TTC549 (cell line): Measurements from ENCODE around the gene SLC22A1.
"Not testable (repeated sequence)": the region's sequence is repeated elsewhere in the genome, so short reads cannot be mapped to it uniquely, and the experiment has no call there.

Experiments used
- FAIRE-seq: peaks from 2 replicates; lab custom pipeline; 2012; peaks lifted over from hg19 to GRCh38; lab: Jason Lieb, UNC

The SLC22A1 gene

DNA sequence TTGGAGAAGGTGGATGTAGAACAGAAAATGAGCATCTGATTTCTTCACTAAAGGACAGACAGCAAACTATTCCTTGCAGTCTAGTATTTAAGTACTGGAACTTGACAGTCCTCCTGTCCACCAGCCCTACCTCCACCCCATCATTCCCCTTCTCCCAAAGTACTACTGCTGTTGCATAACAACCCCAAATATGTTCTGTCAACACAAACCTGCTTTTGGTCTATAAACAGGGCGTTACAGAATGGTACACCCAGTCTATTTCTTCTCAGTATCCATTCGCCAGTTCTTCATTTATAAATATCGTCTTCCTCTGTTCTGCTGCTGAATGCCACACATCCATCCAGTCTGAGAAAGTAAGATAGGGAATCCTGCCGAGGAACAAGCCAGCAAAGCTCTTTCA, 27.7 kb upstream of the SLC22A1 start:
- FAIRE-seq, result no peak

DNA sequence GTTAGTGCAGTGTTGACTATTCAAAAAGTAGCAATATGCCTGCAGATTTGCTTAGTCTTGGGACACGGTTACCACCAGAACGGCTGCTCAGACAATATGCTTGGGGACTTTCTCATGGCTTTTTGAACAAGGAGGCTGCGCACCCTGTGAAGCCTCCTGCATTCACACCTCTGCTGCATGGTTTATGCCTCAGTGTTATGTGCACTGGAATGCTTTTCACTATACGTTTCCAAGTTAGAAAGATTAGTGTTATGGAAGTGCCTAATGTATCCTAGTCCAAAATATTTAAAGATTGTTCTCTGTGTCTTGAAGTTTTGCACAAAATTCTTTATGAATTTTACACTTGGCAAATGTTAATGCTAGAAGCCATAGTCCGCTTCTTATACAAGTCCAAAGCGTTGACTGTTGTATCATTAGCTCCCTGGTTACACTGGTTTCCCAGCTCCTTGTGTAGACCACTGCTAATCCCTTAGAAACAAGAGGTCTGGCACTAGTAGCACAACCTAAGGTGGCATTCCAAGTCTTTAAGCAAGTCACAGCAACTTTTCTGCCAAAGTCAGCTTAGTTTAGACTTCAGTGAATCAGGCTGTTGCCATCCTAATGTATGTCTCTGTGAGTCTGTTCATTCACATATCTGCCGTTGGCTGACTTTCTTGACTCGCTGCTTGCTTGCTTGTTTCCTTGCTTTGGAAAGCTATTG, 26.3 kb upstream of the SLC22A1 start:
- FAIRE-seq, result no peak

DNA sequence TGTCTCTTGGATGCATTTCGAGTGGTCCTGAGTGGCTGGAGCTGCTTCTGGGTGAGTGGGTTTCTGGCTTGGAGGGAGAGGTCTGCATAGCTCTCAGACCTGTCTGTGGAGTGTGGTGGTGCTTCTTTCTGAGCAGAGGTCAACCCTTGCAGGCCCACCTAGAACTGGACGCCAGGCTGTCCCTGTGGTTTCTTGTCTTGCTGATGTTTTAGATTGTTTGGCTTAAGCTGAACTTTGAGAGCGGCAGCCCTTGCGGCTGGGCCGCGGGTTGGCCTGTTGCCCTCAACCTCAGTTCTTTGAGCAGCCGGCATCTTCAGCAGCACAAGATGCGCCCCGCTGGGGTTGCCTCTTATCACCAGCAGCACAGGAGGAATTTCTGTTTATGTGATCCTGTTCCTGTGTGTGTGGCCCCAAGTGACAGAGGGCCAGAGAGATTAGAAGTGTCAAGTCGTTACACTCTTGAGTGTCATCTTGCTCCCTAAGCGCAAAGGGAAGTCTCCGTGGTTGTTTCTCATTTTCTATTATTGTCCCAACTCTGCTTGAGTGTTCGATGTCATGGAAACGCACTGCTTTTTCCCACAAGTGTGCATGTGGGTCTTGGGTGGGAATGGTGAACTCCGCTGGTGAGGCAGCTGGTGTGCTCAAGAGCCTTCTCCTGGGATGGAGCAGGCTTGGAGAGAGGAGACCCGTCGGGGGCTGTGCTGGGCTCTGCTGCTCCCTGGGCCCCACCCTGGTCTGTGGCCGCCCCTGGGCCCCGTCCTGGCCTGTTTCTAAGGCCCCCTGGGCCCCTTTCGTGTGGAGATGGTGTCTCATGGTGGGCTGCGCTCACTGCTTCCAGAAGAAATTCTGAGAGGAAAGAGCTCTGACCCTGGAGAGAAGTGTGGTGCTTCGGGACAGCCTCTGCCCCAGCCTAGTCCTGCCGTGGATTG, 20.1 kb upstream of the SLC22A1 start:
- FAIRE-seq, result no peak

DNA sequence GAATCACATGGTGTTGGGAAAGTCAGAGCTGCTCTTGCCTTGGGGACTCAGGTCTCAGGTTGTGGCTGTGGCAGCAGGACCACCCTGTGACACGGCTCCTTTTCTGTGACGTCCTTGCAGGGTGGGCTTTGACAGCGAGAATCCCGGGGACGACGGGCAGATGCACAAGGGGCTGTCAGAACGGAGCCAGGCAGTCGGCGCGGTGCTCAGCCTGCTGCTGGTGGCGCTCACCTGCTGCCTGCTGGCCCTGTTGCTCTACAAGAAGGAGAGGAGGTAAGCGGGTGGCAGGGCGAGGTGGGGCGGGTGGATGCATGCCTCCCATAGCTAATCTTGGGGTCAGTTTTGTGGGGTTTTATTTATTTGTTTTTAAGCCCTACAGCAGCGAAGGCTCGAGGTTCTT, 19.2 kb upstream of the SLC22A1 start:
- FAIRE-seq, result no peak

DNA sequence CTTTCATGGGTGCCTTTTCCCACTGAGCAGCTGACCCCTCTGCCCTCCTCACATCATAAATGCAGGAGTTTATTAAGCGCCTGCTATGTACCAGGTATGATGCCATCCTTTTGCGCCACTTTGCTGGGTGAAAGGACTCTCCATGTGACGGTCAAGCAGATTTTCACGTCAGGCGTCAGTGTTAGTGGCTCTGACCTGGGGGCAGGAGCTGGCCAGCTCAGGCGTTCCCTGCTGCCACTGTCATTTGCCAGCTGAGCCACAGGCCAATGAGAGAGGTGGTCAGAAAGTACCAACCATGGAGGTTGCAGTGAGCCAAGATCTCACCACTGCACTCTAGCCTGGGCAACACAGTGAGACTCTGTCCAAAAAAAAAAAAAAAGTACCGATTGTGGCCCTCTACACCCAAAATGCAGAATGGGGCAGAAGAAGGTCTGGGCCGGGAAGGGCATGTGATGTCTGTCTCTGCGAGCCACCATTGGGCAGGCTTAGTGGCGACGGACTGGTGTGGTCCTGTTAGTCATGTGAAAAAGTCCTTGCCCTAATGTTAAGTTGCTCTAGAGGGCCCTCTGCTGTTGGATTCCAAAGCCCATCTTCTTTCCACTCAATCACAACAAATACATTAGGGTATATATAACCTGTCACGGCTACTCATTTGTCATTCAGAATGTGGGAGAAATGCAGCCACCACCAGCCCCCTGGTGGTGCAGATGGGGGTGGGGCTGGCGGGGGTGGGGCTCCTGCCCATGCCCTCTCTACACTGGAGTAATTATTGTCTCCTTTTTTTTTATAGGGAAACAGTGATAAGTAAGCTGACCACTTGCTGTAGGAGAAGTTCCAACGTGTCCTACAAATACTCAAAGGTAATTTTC, 18.4 kb upstream of the SLC22A1 start:
- no peak for FAIRE-seq

GRCh38 chr6:160103825-160104100, 17.9 kb upstream of the SLC22A1 start:
- FAIRE-seq, result no peak

DNA sequence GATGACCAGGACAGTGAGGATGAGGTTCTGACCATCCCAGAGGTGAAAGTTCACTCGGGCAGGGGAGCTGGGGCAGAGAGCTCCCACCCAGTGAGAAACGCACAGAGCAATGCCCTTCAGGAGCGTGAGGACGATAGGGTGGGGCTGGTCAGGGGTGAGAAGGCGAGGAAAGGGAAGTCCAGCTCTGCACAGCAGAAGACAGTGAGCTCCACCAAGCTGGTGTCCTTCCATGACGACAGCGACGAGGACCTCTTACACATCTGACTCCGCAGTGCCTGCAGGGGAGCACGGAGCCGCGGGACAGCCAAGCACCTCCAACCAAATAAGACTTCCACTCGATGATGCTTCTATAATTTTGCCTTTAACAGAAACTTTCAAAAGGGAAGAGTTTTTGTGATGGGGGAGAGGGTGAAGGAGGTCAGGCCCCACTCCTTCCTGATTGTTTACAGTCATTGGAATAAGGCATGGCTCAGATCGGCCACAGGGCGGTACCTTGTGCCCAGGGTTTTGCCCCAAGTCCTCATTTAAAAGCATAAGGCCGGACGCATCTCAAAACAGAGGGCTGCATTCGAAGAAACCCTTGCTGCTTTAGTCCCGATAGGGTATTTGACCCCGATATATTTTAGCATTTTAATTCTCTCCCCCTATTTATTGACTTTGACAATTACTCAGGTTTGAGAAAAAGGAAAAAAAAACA, 16.6 kb upstream of the SLC22A1 start:
- FAIRE-seq, result no peak

DNA sequence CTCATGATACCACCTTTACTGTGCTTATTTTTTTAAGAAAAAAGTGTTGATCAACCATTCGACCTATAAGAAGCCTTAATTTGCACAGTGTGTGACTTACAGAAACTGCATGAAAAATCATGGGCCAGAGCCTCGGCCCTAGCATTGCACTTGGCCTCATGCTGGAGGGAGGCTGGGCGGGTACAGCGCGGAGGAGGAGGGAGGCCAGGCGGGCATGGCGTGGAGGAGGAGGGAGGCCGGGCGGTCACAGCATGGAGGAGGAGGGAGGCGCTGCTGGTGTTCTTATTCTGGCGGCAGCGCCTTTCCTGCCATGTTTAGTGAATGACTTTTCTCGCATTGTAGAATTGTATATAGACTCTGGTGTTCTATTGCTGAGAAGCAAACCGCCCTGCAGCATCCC, 15.6 kb upstream of the SLC22A1 start:
- no peak for FAIRE-seq

- no peak for FAIRE-seq
Observed at GRCh38 chr6:160106701-160107100, 14.9 kb upstream of the SLC22A1 start.

- FAIRE-seq, result no peak
Observed at GRCh38 chr6:160108077-160108476, 13.5 kb upstream of the SLC22A1 start.

DNA sequence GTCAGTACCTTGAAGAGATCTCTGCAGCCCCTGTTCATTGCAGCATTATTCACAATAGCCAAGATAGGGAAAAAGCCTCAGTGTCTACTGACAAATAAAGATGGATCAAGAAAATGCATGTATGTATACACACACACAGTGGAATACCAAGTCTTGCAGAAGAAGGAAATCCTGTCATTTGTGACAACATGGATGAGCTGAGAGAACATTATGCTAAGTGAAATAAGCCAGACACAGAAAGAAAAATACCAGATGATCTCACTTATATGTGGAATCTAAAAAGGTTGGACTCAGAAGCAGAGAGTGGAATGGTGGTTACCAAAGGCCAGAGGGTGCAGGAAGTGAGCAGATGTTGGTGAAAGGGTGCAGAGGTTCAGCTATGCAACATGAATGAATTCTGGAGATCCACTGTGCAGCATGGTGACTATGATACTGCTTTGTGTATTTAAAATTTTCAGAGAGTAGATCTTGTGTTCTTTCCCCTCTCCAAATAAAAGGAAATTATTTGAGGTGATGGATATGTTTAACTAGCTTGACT, 11.0 kb upstream of the SLC22A1 start:
- FAIRE-seq, result no peak

DNA sequence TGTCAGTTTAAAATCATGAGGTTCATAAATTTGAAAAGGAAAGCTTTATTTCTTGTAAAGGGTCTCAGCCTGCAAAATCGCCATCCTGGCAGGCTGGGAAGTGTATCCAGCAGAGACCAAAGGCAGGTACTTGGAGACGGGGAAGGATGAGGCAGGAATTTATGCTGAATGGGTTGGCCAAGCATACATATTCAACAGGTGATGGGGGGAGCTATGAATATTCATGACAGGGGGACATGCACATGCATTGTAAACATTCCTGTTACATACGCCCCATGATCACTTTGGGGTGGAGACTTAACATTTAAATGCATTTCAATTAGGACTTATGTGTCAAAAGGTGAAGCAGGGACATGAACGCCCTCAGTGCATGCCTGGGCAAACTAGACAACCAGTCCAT, 9.8 kb upstream of the SLC22A1 start:
- no peak for FAIRE-seq

DNA sequence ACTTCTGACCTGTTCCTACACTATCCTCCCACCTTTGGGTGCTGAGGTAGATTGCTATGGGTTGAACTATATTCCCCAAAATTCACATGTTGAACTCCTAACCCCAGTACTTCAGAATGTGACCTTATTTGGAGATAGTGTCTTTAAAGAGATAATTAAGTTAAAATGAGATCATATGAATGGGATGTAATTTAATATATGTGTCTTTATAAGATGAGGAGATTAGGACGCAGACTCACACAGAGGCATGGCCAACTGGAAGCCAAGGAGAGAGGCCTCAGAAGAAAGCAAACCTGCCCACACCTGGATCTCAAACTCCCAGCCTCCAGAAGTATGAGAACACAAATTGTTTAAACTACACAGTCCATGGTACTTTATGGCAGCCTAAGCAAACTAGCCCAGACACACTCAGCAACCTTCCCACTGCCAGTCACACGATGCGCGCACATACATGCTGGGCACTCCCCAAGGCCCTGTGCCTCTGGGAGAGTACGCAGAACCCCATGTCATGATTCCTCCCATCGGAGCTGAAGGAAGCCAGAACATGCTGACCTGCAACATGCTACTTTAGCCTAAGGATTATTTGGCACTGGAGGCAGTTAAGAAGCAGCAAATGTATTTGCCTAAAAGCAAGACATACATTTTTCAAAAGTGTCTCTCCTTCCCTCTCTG, 8.9 kb upstream of the SLC22A1 start:
- FAIRE-seq, result no peak

DNA sequence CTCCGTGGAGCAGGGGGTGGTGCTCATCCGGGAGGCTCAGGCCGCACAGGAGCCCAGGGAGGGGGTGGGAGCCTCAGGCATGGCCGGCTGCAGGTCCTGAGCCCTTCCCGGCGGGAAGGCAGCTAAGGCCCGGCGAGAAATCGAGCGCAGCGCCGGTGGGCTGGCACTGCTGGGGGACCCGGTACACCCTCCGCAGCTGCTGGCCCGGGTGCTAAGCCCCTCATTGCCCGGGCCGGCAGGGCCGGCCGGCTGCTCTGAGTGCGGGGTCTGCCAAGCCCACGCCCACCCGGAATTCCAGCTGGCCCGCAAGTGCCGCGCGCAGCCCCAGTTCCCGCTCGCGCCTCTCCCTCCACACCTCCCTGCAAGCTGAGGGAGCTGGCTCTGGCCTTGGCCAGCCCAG, 7.1 kb upstream of the SLC22A1 start:
- not testable (repeated sequence) for FAIRE-seq

DNA sequence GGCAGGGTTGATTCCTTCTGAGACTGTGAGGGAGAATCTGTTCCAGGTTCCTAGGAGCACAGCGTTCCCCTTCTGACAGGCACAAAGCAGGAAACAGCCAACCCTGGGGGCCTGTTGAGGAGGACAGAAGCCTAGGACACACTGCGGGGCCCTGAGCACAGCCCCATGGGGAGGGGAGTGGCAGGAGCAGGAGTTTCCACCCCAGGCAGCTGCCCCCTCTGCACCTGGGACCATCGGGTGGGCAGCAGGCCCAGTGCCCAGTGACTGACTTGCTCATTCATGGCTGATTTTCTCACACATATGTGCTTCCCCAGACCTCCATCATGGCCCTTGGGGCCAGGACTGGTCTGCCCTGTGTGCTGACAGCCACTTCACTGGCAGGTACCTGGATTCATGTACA, 6.2 kb upstream of the SLC22A1 start:
- no peak for FAIRE-seq

- FAIRE-seq, result no peak
Observed at GRCh38 chr6:160116411-160116810, 5.2 kb upstream of the SLC22A1 start.

DNA sequence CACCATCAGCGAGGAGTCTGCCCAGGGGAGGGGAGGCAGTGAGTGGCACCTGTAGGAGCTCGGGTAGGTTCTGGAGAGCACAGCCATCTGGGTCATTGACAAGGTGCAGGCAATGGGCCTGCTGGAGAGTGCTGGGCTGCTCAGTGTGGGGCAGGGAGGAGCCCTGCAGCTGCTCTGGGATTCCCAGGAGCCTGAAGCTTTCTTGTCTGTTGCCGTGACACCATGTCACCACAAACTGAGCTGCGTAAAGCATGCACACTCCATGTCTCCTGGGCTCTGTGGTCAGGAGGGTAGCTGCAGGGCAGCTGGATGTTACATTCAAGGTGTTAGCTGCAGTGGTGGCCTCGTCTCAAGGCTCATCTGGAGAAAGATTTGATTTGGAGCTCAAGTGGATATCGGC, 4.5 kb upstream of the SLC22A1 start:
- FAIRE-seq, result no peak

GRCh38 chr6:160118620-160119229, 2.9 kb upstream of the SLC22A1 start:
- FAIRE-seq, result no peak

DNA sequence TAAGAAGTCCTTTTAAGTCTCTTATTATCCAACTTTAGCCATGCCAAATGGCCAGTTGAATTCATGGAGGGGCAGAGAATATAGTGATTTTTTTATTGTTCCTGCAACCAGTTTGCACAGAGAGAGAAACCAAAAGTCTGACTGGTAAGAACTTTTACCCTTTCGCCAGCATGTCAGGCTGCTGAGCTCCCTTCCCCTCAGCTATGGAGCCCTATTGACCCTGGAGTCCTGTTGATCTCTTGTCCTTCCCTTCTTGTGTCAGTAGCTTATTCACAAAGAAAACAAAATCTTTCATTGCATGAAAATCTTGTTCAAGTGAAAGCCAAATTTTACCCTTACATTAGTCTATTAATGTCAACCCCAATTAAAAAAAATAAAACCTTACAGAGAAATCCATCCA, 1.5 kb upstream of the SLC22A1 start:
- FAIRE-seq, result no peak

DNA sequence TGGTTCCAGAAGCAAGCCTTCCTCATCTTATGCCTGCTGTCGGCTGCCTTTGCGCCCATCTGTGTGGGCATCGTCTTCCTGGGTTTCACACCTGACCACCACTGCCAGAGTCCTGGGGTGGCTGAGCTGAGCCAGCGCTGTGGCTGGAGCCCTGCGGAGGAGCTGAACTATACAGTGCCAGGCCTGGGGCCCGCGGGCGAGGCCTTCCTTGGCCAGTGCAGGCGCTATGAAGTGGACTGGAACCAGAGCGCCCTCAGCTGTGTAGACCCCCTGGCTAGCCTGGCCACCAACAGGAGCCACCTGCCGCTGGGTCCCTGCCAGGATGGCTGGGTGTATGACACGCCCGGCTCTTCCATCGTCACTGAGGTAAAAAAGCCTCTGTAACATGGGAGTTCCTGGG, 366 bp downstream of the SLC22A1 start:
- FAIRE-seq, result no peak

- FAIRE-seq, result no peak
Observed at GRCh38 chr6:160122744-160123143, 1.1 kb downstream of the SLC22A1 start.
